Fibroblast of the aortic adventitia (primary cell): ENCODE measurements around the gene PWP1. TPM values are rescaled to one million over a fixed set of nuclear protein-coding genes. Genes with fewer than 3 reads are reported as not detected.

Source experiments
- DNase-seq: peaks from one replicate; pipeline ENCODE4 v3.0.0-alpha.2; 2010; ENCODE audit warnings: low read depth
- H3K4me3 ChIP-seq: 2 replicates; pipeline ENCODE4 v1.5.1; 2011; ENCODE audit warnings: low read depth, mild to moderate bottlenecking, control low read depth, low read length, moderate library complexity
- CTCF ChIP-seq: IDR thresholded peaks from 2 replicates; pipeline ENCODE4 v1.5.1; 2011; ENCODE audit warnings: mild to moderate bottlenecking, low read length, control low read depth, inconsistent platforms; ENCODE audit not compliant: insufficient read depth
- total RNA-seq: library from RNA; depleted of rRNA; stranded (reverse); fragments of >200 nt; gene quantifications from 2 replicates; pipeline ENCODE4 v1.2.3, GENCODE V29; 2012; ENCODE audit warnings: low replicate concordance

PWP1 gene
- total RNA-seq, 1 donor, result 72.0 TPM

- no peak overlapping the region for H3K4me3 ChIP-seq
- TF ChIP-seq CTCF, result no peak
- DNase-seq, result no peak
Measured at GRCh38 chr12:107666009-107666408, 19.6 kb upstream of the PWP1 start.

GRCh38 chr12:107667464-107667863 lies 18.1 kb upstream of the PWP1 start:
- DNase-seq, result no peak
- TF ChIP-seq CTCF, result no peak
- no peak overlapping the region for H3K4me3 ChIP-seq

- DNase-seq, result peak; percentile 37
- TF ChIP-seq CTCF, result no peak
- no peak overlapping the region for H3K4me3 ChIP-seq
Measured at GRCh38 chr12:107668320-107669098, 17.1 kb upstream of the PWP1 start.

GRCh38 chr12:107669946-107670345 lies 15.7 kb upstream of the PWP1 start:
- TF ChIP-seq CTCF, result no peak
- no peak for DNase-seq
- no peak overlapping the region for H3K4me3 ChIP-seq

GRCh38 chr12:107670999-107671643 lies 14.5 kb upstream of the PWP1 start:
- DNase-seq, result no peak
- H3K4me3 ChIP-seq, result no peak overlapping the region
- peak; percentile 58 for TF ChIP-seq CTCF

GRCh38 chr12:107677671-107678070 lies 7.9 kb upstream of the PWP1 start:
- no peak for DNase-seq
- no peak overlapping the region for H3K4me3 ChIP-seq

More at GRCh38 chr12:107677671-107678070, 7.9 kb upstream of the PWP1 start:
- TF ChIP-seq CTCF, result no peak
